Measurements from ENCODE around the gene CARS1. TPM values are rescaled to one million over a fixed set of nuclear protein-coding genes. Genes with fewer than 3 reads are reported as not detected.

Gene CARS1
- 10 to 100 TPM; 81.4 to 97.6 TPM for total RNA-seq

- ChIA-PET POLR2A (no interaction called here), CTCF (interaction anchor here (1.0 to 1.9 kb wide), 4 partner anchors 8 to 165 kb away, joined by 3 to 4 read pairs (median 4); no protein-coding TSS in a partner anchor)
- Mint-ChIP-seq H3K36me3 (ENCODE audit: low read depth) (peaks cover 25% of the 10 kb centered on the region), H3K4me3 (peak within 1 kb of the TSS; percentile 89), H3K27ac (peak within 1 kb of the TSS; percentile 88), H3K9me3 (no peaks in the 10 kb centered on the region), H3K27me3 (no peaks in the 10 kb centered on the region), H3K4me1 (peaks cover 46% of the 10 kb centered on the region)
- peak; percentile 96 for DNase-seq
Measured at GRCh38 chr11:3057069-3057963, at the start of gene CARS1. TSS of gene CARS1 (minus strand) at chr11:3057423. CDS start at chr11:3057367, 56 bp downstream.

DNA sequence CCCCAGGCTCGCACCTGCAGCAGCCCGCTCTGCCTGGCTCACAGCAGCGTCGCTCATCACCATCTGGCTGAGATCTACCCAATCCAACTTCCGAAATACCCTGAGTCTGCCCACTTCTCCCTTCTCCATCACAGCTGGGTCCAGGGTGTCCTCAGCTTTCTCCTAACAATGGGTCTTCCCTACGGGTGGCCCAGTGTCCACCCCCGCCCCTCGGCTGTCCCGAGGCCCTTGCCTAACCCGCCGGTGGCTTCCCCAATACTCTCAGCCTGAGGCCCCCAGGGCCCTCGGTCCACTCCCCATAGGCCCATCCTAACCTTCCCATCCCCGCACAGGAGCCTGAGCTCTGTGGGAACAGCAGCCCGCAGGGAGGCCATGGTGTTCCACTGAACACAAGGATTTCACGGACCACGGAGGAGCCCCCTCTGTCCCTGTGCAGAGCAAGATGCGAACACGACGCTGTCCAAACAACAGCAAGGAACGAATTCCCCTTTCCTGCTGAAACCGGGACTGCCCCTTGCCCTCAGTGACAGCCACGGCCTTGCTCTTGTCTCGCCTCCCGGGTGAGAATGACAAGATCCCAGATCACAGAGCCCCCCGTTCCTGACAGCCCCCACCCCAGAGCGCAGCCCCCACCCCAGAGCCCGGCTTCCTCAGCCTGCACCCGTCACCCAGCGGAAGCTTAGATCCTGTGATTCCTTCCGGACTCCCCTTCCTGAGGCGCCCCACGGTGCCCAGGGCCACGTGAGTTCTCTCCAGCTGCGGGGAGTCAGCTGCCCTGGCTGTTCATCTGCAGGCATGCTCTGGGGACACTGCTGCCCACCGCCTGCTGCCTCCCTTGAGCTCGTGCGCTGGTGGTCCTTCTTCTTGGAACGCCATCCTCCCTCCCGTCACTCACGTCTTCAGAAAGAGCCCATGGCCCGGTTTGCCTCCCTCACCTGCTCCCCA is 48.8 kb upstream of the CARS1 start:
- POLR2A ChIA-PET, result no interaction called here
- H3K9me3 Mint-ChIP-seq, result no peaks in the 10 kb centered on the region
- no peaks in the 10 kb centered on the region for H3K36me3 Mint-ChIP-seq (ENCODE audit: low read depth)
- CTCF ChIA-PET, result interaction anchor here (2.9 kb wide), 1 partner anchor 14 kb away, joined by 11 read pairs; no protein-coding TSS in a partner anchor
- H3K27me3 Mint-ChIP-seq, result no peaks in the 10 kb centered on the region
- H3K27ac Mint-ChIP-seq, result no peak overlapping the region
- H3K4me3 Mint-ChIP-seq, result no peak overlapping the region
- DNase-seq, result no peak
- H3K4me1 Mint-ChIP-seq, result peaks cover 5% of the 10 kb centered on the region

GRCh38 chr11:3104961-3105790 is 48.0 kb upstream of the CARS1 start:
- ChIA-PET POLR2A (no interaction called here), CTCF (interaction anchor here (2.9 kb wide), 1 partner anchor 13 kb away, joined by 11 read pairs; no protein-coding TSS in a partner anchor)
- H3K27me3 Mint-ChIP-seq, result no peaks in the 10 kb centered on the region
- no peaks in the 10 kb centered on the region for H3K9me3 Mint-ChIP-seq
- DNase-seq, result no peak
- H3K36me3 Mint-ChIP-seq (ENCODE audit: low read depth), result no peaks in the 10 kb centered on the region
- no peak overlapping the region for H3K27ac Mint-ChIP-seq
- no peak overlapping the region for H3K4me3 Mint-ChIP-seq
- H3K4me1 Mint-ChIP-seq, result peaks cover 8% of the 10 kb centered on the region

- no peaks in the 10 kb centered on the region for H3K27me3 Mint-ChIP-seq
- ChIA-PET POLR2A (no interaction called here), CTCF (interaction anchor here (2.9 kb wide), 1 partner anchor 12 kb away, joined by 11 read pairs; no protein-coding TSS in a partner anchor)
- no peaks in the 10 kb centered on the region for H3K9me3 Mint-ChIP-seq
- no peaks in the 10 kb centered on the region for H3K36me3 Mint-ChIP-seq (ENCODE audit: low read depth)
- H3K4me3 Mint-ChIP-seq, result no peak overlapping the region
- no peak overlapping the region for H3K27ac Mint-ChIP-seq
- no peak for DNase-seq
- peaks cover 17% of the 10 kb centered on the region for H3K4me1 Mint-ChIP-seq
Measured at GRCh38 chr11:3104051-3104714, 47.0 kb upstream of the CARS1 start.

- no peak overlapping the region for H3K4me3 Mint-ChIP-seq
- POLR2A ChIA-PET, result no interaction called here
- no peaks in the 10 kb centered on the region for H3K27me3 Mint-ChIP-seq
- CTCF ChIA-PET, result no interaction called here
- H3K4me1 Mint-ChIP-seq, result peaks cover 21% of the 10 kb centered on the region
- no peaks in the 10 kb centered on the region for H3K36me3 Mint-ChIP-seq (ENCODE audit: low read depth)
- H3K9me3 Mint-ChIP-seq, result no peaks in the 10 kb centered on the region
- no peak for DNase-seq
- no peak overlapping the region for H3K27ac Mint-ChIP-seq
Measured at GRCh38 chr11:3103076-3103475, 45.9 kb upstream of the CARS1 start.

DNA sequence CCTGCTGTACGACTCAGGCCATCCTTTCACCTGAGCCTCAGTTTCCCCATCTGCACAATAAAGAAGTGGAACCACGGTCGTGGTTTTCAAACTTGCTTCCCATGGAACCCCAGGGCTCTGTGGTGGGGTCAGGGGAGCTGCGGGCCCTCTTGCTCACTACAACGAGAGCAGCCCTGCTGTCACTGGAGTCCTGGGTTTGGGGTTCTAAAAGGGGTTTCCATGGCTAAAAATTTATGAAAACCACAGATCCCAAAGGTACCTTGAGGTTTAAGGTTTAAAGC is 45.4 kb upstream of the CARS1 start:
- Mint-ChIP-seq H3K9me3 (no peaks in the 10 kb centered on the region), H3K4me1 (peaks cover 21% of the 10 kb centered on the region), H3K27me3 (no peaks in the 10 kb centered on the region), H3K36me3 (ENCODE audit: low read depth) (no peaks in the 10 kb centered on the region), H3K4me3 (no peak overlapping the region), H3K27ac (no peak overlapping the region)
- ChIA-PET CTCF (no interaction called here), POLR2A (no interaction called here)
- no peak for DNase-seq

GRCh38 chr11:3101921-3102640 is 44.9 kb upstream of the CARS1 start:
- POLR2A ChIA-PET, result no interaction called here
- CTCF ChIA-PET, result no interaction called here
- Mint-ChIP-seq H3K27ac (no peak overlapping the region), H3K4me3 (no peak overlapping the region), H3K36me3 (ENCODE audit: low read depth) (no peaks in the 10 kb centered on the region), H3K9me3 (no peaks in the 10 kb centered on the region), H3K4me1 (peaks cover 21% of the 10 kb centered on the region), H3K27me3 (no peaks in the 10 kb centered on the region)
- DNase-seq, result no peak

DNA sequence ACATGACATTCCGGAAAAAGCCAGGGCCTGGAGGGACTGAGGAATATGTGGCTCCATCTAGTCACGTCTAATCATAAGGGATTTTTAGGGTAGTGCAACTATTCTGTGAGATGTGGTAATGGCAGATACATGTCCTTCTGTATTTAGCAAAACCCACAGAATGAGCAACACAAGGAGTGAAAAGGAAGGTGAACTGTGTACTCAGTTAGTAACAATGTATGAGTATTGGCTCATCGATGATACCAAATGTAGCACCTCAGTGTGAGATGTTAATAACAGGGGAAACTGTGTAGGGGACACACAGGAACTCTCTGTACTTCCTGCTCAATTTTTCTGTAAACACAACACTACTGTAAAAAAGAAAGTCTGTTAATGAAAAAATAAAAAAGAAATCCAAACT is 42.0 kb upstream of the CARS1 start:
- no peak for DNase-seq
- POLR2A ChIA-PET, result no interaction called here
- peaks cover 21% of the 10 kb centered on the region for H3K4me1 Mint-ChIP-seq
- no peaks in the 10 kb centered on the region for H3K9me3 Mint-ChIP-seq
- CTCF ChIA-PET, result no interaction called here
- H3K4me3 Mint-ChIP-seq, result no peak overlapping the region
- no peak overlapping the region for H3K27ac Mint-ChIP-seq
- H3K27me3 Mint-ChIP-seq, result no peaks in the 10 kb centered on the region
- no peaks in the 10 kb centered on the region for H3K36me3 Mint-ChIP-seq (ENCODE audit: low read depth)

- POLR2A ChIA-PET, result no interaction called here
- H3K27ac Mint-ChIP-seq, result no peak overlapping the region
- CTCF ChIA-PET, result interaction anchor here (0.9 kb wide), 1 partner anchor 60 kb away, joined by 3 read pairs; no protein-coding TSS in a partner anchor
- peaks cover 21% of the 10 kb centered on the region for H3K4me1 Mint-ChIP-seq
- DNase-seq, result no peak
- no peaks in the 10 kb centered on the region for H3K27me3 Mint-ChIP-seq
- no peaks in the 10 kb centered on the region for H3K9me3 Mint-ChIP-seq
- no peak overlapping the region for H3K4me3 Mint-ChIP-seq
- no peaks in the 10 kb centered on the region for H3K36me3 Mint-ChIP-seq (ENCODE audit: low read depth)
Measured at GRCh38 chr11:3096909-3097530, 39.8 kb upstream of the CARS1 start.

DNA sequence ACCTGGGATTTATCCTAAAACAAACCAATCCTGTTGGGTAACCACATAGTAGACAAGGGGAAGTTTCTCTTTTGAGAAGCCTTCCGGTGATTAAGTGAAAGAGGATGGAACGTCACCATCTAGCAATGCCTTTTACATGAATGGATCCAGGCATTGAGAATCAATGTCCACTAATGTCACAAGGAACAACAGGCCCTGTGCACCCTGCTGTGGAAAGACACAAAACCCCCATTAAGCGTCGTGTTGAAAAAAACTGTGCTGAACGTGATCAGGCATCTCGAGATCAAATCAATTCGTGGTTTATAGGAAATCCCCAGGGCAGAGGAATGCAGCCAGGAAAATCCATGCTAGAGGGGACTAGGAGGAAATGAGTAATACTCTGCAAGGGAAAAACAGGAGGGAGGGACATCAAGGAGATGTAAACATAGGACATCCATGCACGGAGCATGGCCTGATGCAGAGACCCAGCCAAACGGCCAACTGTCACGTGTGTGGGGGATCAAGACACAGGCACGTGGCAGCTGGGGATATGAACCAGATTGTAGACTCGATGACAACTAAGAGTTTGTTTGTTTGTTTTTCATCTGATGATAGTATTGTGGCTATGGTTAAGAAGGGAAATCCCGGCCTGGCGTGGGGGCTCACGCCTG is 38.6 kb upstream of the CARS1 start:
- no peaks in the 10 kb centered on the region for H3K36me3 Mint-ChIP-seq (ENCODE audit: low read depth)
- DNase-seq, result no peak
- H3K4me3 Mint-ChIP-seq, result no peak overlapping the region
- H3K27ac Mint-ChIP-seq, result peak overlapping the region; percentile 23
- H3K27me3 Mint-ChIP-seq, result no peaks in the 10 kb centered on the region
- peaks cover 23% of the 10 kb centered on the region for H3K4me1 Mint-ChIP-seq
- CTCF ChIA-PET, result interaction anchor here (0.9 kb wide), 1 partner anchor 59 kb away, joined by 3 read pairs; no protein-coding TSS in a partner anchor
- POLR2A ChIA-PET, result no interaction called here
- H3K9me3 Mint-ChIP-seq, result no peaks in the 10 kb centered on the region

DNA sequence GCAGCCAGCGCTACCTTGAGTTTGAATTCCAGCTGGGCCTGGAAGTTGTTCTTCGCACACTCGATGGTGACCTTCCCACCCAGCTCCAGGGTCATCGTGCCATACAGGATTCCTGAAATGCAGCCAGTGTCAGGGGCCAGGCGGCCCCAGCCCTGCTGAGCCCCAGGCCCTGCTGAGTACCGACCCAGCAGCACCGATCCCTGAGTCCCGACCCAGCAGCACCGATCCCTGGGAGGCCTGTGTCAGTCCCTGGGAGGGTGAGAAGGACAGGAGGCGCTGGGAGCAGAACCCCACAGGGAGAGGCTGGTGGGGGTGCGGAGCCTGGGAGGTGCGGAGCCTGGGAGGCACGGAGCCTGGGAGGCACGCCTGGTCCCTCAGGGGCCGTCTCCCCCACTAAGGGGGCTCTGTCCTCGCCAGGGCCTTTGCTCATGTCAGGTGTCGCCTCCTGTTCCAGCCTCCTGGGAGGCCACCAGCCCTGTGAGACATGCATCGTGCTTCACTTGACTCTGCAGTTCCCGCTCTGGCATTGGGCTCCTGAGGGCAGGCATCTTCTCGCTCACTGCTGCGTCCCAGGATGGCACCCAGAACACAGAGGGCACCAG is 37.1 kb upstream of the CARS1 start:
- Mint-ChIP-seq H3K27me3 (no peaks in the 10 kb centered on the region), H3K4me3 (no peak overlapping the region), H3K9me3 (no peaks in the 10 kb centered on the region), H3K4me1 (peaks cover 13% of the 10 kb centered on the region), H3K27ac (no peak overlapping the region), H3K36me3 (ENCODE audit: low read depth) (no peaks in the 10 kb centered on the region)
- POLR2A ChIA-PET, result no interaction called here
- DNase-seq, result no peak
- CTCF ChIA-PET, result no interaction called here

Measured in activated CD4-positive, alpha-beta T cell treated with anti-CD3 and anti-CD28 coated beads, Interleukin-2, amount 10 ng/mL, durations not matched to agents 7 days and 5 days (primary cell).